ENCODE data around the gene SETMAR. TPM values are rescaled to one million over a fixed set of nuclear protein-coding genes. Genes with fewer than 3 reads are reported as not detected.

SETMAR gene
- total and polyA plus RNA-seq, 2 of the 4 experiments (the other 2 are of a cell fraction) = 12.7 to 18.1 TPM

GRCh38 chr3:4338751-4339150, 35.6 kb downstream of the SETMAR start:
- no peak overlapping the region for H2BK15ac ChIP-seq (ENCODE audit: low read depth, low read length)
- H2BK120ac ChIP-seq (ENCODE audit: low read depth, low read length) = no peak overlapping the region
- no peak overlapping the region for H3K4me2 ChIP-seq (ENCODE audit: low read depth, low read length)
- no peak overlapping the region for H3K9ac ChIP-seq (ENCODE audit: low read depth, low read length)
- intact Hi-C loops (cut with micrococcal nuclease) (no loop called here), in situ Hi-C loops (cut with MboI; ENCODE audit: low sequenced_read_pairs) (no loop called here), dilution Hi-C loops (cut with HindIII; ENCODE audit: low sequenced_read_pairs, unreplicated experiment) (no loop called here)
- H4K20me1 ChIP-seq (ENCODE audit: insufficient read depth, low read length) = no peaks in the 10 kb centered on the region
- TF ChIP-seq USF2 (IDR thresholded peaks at IDR 0.05; ENCODE audit: low read depth, low read length) (no peak), ELK1 (IDR thresholded peaks at IDR 0.05; ENCODE audit: borderline replicate concordance, low read depth, low read length) (no peak), RCOR1 (IDR thresholded peaks at IDR 0.05; ENCODE audit: insufficient replicate concordance, low read length) (no peak), CTCF (conservative IDR thresholded peaks at IDR 0.05; ENCODE audit: low read depth, low read length) (no peak)
- H4K91ac ChIP-seq (ENCODE audit: insufficient read depth, low read depth, low read length) = no peak overlapping the region
- H2AFZ ChIP-seq (replicated peaks; ENCODE audit: low read length, poor library complexity) = no peak overlapping the region
- peaks cover 10% of the 10 kb centered on the region for H3K4me1 ChIP-seq (ENCODE audit: control insufficient read depth, insufficient read depth, low read length)
- no peak for DNase-seq
- H3K9me1 ChIP-seq (ENCODE audit: insufficient read depth, low read length) = no peaks in the 10 kb centered on the region
- H3K18ac ChIP-seq (ENCODE audit: low read depth, low read length) = no peak overlapping the region
- H3K14ac ChIP-seq (replicated peaks; ENCODE audit: low read depth, low read length) = no peak overlapping the region
- BruUV-seq (replicated peaks) = no TSS peak
- ChIA-PET POLR2A (ENCODE audit: unreplicated experiment) (no interaction called here), CTCF (interaction anchor here (1.3 kb wide), 1 partner anchor 12 kb away, joined by 3 read pairs; no protein-coding TSS in a partner anchor)
- no peak overlapping the region for H3K4me3 ChIP-seq (ENCODE audit: insufficient read depth, low read depth, low read length)
- no peak overlapping the region for H2AK9ac ChIP-seq (replicated peaks; ENCODE audit: low read depth, low read length, poor library complexity)
- no peak overlapping the region for H4K5ac ChIP-seq (ENCODE audit: low read depth, low read length)
- no peak overlapping the region for H2BK20ac ChIP-seq (ENCODE audit: low read depth, low read length)
- no peak overlapping the region for H2AK5ac ChIP-seq (ENCODE audit: low read depth, low read length)
- H3K27me3 ChIP-seq (ENCODE audit: control insufficient read depth, insufficient read depth, low read length) = no peaks in the 10 kb centered on the region
- no peaks in the 10 kb centered on the region for H3K36me3 ChIP-seq (ENCODE audit: control insufficient read depth, insufficient read depth, low read length)
- H3K23ac ChIP-seq (ENCODE audit: low read depth, low read length) = no peak overlapping the region
- no peak overlapping the region for H3K56ac ChIP-seq (ENCODE audit: extremely low read depth, insufficient read depth, low read length)
- no peak for ATAC-seq (ENCODE audit: low read depth)
- no peak overlapping the region for H3K4ac ChIP-seq (ENCODE audit: low read depth, low read length)
- no peak overlapping the region for H3K27ac ChIP-seq (ENCODE audit: insufficient read depth, low read length)
- H3K79me1 ChIP-seq (ENCODE audit: low read depth in 1 of 2, low read length in 2 of 2) = no peaks in the 10 kb centered on the region
- 89% methylated on average over 1 of the region's 5 CpGs; no CpG with 5 or more reads in 1 of the 2 experiments for WGBS, 2 experiments (ENCODE audit: extremely low coverage in 2 of 2, insufficient read length in 1 of 2)
- H4K8ac ChIP-seq (ENCODE audit: low read depth in 2 of 2, low read length in 2 of 2) = no peak overlapping the region
- no peak overlapping the region for H2BK5ac ChIP-seq (ENCODE audit: low read depth, low read length, poor library complexity, severe bottlenecking)
- no peaks in the 10 kb centered on the region for H3K9me3 ChIP-seq (ENCODE audit: control insufficient read depth, insufficient read depth, low read length)

All from IMR-90 (cell line).